Upper lobe of left lung (tissue), 4 donors: Measurements from ENCODE around the gene ZCCHC24.

Experiments
- POLR2A ChIP-seq, 4 donors: fragments of 450-650 bp; IDR thresholded peaks; one replicate each; pipeline ENCODE4 v1.5.1; 2016 to 2017; ENCODE audit warnings: antibody characterized with exemption in 4 of 4, mild to moderate bottlenecking in 2 of 4
- POLR2AphosphoS5 ChIP-seq, 2 donors: sonication (generic); formaldehyde crosslinking; IDR thresholded peaks; one replicate each; pipeline ENCODE4 v1.5.1; 2017; ENCODE audit warnings: antibody characterized with exemption in 2 of 2

GRCh38 chr10:79397051-79397450 lies 48.4 kb downstream of the ZCCHC24 start:
- TF ChIP-seq POLR2A (IDR thresholded peaks at IDR 0.05) (no peak), POLR2AphosphoS5 (IDR thresholded peaks at IDR 0.05) (no peak)
